HG02970 (cell line): ENCODE data around the gene TRPC1.

Experiments used
- ATAC-seq: cut with Tn5 transposase; IDR thresholded peaks from one replicate; pipeline ENCODE4 v1.9.1; 2021; ENCODE audit warnings: mild to moderate bottlenecking, moderate library complexity, moderate number of reproducible peaks; ENCODE audit not compliant: unreplicated experiment, low FRiP score

The TRPC1 gene

DNA sequence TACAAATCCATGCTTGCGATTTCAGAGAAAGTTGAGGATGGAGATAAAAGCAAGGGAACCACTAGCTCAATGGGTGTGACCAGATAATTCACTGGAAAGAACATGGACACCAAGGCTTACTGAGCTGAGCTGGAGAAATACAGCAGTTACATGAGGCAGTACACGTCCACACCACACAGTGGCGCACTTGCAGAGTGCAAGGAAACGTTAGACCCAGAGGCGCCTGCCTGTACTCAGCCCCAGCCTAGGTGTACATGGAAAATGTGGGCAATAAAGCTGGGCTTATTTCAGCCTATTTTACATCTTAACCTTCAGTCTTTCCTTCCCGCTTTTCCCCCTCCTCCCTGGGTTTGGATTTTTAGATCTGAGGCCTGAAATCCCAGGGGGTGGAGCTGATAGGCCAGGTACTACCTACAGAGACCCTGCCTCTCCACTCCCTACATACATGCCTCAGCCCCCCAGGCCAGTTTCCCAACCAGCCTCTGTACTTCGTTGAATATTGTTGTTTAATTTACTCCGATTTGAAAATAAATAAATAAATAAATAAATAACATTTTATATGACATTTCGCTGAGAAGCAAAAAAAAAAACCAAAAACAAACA lies 105.0 kb downstream of the TRPC1 start:
- peak; percentile 73 for ATAC-seq

DNA sequence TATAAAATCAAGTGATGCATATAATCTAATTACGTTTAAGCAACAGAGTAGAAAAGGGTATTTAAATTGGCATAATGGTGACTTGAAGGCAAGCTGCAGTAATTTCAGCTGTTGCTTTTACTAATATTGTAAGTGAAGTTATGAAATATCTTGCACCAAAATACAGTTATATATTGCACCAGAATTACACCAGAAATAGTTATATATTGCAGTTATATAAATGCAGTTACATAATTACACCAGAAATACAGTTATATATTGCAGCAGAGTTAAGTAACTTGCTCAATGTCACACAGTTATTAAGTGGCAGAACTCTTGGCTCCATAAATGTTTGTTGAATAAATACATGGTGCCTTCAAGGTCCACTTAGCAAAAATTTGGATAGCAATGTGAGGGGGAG lies 113.7 kb downstream of the TRPC1 start:
- ATAC-seq, result no peak

DNA sequence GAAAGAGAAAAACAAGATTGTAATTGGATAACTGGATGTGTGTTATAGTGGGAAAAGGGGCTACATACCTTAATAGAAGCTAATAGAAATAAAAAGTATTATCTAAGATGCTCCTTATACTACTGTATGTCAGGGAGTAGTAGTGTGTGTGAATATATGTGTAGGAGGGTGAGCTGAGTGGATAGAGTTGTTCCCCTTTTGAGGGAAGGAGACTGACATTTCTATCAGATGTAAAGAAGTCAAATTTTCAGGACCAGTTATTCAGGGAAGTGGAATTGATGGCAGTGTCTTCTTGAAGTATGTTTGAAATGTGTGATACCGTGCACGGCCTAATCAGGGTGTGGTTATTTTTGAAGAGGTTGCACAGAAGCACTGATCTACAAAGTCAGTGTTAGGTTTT lies 116.0 kb downstream of the TRPC1 start:
- no peak for ATAC-seq

DNA sequence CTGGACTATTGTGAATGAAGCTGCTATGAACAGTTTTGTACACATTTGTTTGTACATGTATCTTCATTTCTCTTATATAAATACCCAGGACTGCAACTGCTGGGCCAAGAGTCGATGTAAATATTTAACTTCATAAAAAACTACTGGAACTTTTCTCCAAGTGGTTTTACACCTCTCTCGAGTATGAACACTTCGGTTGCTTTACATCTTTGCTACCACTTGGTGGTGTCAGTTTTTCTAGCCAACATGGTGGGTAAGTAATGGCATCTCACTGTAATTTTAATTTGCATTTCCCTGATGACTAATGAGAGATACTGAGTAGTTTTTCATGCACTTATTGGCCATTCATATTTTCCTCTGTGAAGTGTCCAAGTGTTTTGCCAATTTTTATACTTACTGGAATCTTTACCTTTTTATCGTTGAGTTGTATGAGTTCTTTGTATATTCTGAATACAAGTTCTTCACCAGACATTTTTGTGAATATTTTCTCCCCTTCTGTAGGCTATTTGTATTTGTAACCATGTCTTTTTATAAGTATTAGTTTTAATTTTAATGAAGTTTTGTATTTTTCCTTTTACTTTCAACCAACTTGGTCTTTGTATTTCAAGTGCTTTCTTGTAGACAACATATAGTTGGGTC lies 120.6 kb downstream of the TRPC1 start:
- ATAC-seq, result no peak

DNA sequence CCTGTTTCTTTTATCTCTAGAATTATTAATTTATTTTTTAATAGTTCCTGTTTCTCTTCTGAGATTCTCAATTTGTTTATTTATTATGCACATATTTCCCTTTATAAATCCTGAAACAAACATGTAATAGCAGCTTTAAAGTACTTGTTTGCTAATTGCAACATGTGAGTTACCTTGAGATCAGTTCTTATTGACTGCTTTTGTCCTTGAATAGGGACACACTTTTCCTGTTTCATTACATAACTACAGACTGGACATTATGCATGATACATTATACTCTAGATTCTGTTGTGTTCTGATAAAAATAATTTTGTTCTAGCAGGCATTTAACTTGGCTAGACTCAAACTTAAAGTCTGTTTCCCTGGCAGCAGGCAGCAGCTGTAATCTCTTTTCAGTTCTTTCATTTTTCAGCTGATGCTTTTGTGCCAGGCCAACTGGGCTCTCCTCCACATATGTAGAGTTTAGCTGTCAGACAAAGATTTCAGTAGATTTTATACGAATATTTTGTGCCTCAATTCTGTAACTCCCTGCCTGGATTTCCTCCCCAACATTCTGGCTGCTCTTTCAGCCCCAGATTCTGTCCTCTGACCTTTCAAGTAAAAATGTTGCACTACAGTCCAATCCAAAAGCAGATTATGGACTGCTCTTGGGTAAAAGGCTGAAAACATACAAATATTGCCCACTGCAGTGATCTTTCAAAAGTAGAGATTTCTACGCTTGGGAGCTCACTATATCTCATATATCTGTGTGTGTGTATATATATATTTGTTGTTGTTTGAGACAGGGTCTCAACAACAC lies 123.1 kb downstream of the TRPC1 start:
- ATAC-seq, result no peak

DNA sequence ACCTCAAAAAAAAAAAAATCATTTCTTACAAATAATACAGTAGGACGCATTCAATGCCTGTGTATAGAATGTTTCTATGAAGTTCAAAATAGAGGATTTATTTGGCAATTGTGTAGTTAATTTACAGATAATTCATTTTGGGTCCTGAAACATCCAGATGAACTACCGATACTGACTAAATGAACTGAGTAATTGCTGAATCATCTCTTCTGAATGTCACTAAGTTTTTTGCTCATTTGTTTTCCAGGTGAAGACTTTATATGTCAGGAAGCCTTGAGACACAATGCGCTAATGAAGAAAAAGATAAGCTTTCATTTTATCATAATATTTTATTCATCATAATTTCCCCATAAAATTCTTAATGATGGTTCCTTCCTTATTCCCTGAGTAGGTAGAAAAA lies 125.3 kb downstream of the TRPC1 start:
- no peak for ATAC-seq

DNA sequence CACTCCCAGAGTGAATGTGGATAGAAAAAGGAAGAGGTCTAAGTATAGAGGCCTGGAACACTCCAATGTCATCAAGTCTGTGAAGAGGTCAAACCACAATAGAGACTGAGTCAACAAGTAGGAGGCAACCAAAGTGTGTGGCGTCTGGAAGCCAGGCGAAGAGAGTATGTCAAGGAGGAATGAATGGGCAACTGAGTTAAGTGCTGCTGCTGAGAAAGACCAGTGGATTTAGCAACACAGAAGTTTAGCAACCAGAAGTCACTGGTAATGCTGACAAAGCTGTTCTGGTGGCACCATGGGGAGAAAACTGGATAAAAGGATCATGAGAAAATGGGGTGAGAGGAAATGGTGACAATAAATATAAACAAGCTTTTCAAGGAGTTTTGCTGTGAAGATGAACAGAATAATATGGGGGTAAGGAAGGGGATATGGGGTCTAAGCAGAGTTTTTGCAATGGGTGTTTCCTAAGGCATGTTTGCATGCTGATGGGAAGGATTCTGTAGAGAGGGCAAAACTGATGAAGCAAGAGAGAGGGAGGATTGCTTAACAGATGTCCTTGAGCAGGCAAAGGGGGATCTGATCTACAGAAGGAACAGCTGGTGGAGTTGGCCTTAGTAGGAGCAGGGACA lies 126.7 kb downstream of the TRPC1 start:
- ATAC-seq, result no peak

DNA sequence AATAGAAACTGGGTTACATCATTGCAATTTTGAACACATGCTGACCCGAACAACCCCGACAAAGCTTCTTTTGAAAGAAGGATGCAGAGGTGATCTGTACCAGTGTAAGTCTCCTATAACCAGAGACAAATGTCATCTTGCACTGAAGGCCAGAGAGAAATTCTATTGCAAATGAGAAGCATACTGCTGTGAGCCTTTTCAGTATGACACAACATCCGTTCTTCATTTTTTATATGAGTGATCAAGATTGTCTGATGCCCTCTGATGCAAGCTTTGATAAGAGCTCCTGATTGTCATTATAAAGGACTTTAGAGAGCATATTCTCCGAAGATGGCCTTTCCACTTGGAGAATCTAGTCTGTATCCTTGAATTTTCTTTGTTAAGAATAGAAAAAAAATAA lies 128.2 kb downstream of the TRPC1 start:
- ATAC-seq, result no peak

DNA sequence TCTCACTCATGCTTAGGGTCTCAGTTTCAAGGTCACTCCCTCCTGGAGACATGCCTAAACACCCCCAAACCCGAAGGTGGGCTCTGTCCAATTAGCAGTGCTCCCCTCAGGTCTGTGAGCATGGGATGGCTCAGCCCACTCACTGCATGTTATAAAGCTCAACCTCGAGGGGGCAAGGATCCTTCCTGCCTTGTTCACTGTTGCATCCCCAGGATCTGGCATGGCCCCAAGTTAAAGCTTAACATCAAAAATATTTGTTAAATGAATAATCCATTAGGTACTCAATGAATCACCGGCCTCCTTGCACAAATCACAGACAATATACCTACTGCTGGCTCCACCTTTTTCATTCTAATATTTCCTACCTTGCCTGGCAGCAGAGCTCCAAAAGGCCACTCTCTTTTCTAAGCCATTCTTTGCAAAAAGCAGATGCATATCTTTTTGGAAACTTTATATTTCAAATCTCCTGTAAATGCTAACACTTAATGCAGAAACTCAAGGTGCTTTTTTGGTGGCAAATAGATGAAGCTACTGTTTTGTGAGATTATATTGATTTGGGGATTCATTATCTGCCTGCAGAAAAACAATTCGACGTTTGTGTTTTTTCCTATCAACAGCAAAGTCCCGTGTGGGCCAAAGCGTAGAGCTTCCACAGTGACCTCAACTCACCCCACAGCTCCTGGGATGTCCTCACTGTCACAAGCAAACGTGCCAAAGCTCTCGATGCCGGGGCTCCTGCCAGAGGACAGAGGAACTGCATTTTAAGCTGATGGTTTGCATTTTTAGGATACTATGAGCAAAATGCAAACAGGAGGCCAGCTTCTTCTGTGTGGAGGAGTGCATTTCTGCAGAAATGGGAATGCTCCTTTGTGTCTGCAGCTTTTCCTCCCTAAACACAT lies 129.7 kb downstream of the TRPC1 start:
- no peak for ATAC-seq

DNA sequence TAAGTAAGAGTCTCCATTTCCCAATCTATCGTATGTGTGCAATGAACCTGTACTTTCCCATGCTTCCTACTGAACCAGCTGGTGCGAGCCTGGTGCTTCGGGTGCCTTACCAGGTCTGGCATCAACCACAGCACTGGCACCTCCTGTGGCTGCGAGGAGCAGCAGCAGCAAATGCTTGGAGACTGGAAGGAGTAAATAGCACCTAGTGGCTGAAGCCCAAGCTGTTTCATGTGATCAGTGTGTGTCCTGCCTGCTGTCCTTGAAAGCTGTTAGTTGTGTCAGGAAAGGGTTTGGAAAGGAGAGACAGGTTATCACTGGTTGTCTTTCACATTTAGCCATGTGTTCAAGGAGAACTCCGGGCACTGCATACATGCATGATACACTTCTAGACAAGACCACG lies 133.2 kb downstream of the TRPC1 start:
- no peak for ATAC-seq
